ENCODE measurements around the gene RGS19.

The RGS19 gene

DNA sequence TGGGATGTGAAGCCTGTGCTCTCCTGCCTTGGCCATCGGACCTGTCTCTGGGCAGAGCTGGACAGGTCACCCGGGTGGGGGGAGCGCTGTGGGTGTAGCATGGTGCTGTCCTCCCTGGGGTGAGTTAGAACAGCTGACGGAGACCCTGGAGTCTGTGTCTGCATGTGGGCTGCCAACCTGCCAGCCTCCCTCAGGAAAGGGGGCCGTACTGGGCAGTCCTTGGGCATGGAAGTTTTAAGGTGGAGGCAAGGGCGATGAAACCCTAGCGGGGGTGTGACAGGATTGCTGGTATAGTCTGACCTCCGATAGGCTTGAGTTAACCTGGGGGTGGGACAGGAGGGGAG is 32.3 kb downstream of the RGS19 start:
- no peak for DNase-seq

GRCh38 chr20:64045346-64046011 is 33.8 kb downstream of the RGS19 start:
- no peak for DNase-seq

GRCh38 chr20:64044484-64045247 is 34.7 kb downstream of the RGS19 start:
- DNase-seq: no peak

DNA sequence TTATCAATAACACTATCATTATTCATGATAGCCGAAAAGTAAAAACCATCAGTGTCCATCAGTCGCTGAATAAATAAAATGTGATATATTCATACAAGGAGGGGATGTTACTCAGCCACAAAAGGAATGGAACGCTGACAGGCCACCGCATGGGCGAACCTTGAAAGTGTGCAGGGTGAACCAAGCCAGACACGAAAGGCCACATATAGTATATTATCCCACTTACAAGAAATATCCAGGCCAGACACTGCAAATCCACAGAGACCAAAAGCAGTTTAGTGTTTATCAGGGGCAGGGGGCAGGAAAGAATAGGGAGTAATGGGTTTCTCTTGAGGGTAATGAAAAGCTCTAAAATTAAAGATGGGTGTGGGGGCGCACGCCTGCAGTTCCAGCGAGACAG is 35.5 kb downstream of the RGS19 start:
- no peak for DNase-seq

DNA sequence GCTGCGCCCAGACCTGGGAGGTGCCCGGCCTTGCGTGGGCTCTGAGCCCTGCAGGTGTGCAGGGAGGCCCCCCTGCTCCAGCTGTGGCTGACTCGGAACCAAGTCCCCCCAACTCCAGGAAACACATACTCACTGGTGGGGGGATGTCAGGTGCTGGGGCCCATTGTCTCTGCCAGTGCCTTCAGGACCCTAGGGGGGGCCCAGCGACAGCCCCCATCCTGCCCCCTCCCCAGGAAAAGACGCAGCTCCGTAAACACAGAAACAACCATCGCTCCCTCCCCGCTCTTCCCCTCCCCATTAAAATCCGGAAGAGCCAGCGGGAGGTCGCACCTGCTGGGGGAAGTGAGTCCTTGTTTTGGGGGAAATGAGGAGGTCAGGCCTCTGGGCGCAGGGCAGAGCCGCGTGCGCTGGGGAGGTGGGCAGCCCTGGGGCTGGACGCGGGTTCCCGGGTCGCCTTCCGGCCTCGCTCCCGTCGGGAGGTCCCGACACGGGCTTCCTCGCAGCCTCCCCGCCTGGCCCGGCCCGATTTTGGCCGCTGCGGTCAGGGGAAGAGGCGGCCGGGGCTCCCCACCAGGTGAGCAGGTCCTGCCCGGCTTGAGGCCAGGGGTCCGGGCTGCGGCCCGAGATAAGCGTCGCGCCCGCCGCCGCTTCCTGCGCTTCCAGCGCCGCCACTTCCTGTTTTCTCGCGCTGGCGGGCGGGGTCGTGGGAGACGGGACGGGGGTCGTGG is 37.1 kb downstream of the RGS19 start:
- DNase-seq: no peak

- DNase-seq: no peak
These were observed 37.6 kb downstream of the RGS19 start for GRCh38 chr20:64041781-64042053.

DNA sequence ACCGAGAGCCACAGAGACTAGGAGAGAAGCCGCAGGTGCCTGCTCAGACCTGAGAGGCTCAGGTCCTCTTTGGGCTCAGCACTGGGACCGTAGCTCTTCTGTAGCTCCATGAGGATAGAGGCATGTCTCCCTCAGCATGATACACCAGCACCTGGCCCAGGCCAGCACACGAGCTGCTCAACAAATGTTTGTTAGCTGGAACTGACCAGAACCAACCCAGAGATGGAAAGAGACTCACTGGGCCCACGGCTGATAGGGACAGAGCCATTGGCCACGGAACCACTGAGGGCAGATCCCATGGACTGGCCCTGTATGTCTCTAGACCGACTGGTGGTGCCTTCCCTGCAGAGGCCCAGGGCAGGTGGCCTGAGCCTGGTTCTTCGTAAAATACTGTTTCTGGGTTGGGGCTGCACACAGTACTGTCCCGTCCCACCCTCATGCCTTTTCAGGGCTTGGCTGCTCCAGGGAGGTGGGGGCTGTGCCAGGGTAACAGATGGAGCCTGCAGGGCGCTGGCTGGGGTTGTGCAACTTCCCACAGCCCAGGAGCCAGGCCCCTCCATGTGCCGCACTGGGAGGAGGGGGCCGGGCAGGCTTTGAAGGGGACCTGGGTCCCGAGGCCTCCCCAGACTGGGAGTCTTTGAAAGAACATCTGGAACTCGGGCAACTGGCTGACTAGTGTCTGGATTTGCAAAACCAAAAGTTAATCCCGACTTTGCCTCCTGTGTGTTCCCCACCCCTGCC is 38.1 kb downstream of the RGS19 start:
- DNase-seq: no peak

DNA sequence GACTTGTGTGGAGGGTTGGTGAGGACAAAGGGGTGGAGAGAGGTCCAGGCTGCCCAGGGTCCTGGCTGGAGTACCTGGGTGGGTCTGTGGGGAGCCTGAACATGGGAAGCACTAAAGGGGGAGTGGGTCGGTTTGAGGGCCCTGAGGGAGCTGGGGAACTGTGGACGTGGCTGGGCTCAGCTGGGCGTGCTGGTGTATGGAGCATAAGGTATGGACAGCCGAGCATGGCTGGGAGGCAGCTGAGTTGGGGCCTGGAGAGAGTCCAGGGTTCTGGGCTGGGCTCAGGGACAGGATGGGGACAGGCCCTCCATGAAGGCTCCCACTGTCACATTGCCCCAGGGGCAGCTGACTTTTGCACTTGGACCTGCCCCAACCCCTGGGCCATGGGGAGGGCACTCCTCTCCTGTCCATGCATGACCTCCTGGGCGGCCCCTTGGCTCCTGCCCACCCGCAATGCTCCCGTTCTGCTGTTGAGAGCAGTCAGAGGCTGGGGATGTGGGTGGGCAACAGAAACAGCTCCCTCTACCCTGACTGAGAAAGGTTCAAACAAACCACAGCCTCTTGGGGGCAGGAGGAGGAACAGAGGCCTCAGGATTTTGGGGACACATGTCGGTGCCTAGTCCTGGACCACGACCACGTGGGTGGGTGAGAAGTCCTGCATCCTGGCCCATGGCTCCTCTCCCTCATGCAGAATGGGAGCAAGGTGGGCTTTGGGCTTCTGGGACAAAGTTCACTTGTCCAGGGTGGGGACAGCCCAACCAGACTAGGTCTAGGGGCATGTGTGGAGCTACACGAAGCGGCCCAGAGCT is 38.9 kb downstream of the RGS19 start:
- DNase-seq: no peak

GRCh38 chr20:64039293-64040160 is 39.8 kb downstream of the RGS19 start:
- no peak for DNase-seq

DNA sequence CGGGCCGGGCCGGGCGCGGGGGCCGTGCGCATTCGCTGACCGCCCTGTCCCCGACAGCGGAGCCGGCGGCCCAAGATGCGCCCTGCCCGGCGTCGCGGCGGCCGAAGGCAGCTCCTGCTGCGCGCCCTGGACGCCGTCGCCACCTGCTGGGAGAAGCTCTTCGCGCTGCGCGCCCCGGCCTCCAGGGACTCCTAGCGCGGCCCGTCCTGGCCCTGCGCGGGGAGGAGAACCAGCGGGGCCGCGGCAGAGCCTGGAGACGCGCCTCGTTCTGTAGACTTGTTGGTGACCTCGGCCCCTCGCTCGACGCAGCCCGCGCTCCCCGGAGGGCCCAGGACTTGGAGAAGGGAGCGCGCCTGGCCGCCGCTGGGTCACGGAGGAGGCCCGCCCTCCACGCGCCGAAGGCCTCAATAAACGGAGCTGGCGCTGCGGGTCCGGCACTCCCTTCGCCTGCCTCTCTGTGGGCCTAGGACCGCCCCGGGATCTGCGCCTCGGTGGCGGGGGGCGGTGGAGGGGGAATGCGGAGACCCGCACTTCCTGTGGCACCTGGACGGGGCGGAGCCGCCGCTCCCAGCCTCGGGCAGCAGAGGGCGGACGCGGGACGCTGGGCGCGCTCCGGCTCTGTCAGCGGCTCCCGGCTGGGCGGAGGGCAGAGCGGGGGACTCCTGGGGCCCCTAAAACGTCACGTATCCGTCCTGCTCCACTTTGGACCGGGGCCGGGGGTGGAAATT is 40.6 kb downstream of the RGS19 start:
- DNase-seq: peak; percentile 18

DNA sequence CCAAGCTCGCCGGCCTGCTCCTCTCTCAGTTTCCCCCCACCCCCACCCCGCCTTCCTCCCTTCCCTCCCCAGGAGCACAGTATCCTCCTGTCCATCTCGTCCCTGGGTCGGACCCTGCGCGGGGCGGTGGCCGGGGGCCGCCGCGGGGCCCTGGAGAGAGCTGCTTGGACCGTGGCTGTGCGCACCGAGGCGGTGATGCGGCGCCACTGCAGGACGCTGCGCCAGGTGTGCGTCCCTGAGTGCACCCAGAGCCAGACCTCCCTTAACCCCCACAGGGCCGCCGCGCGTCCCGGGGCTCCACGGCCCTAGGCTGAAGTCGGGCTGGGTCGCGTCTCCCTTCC is 41.1 kb downstream of the RGS19 start:
- no peak for DNase-seq

- no peak for DNase-seq
These were observed 41.7 kb downstream of the RGS19 start for GRCh38 chr20:64037498-64038213.

GRCh38 chr20:64037199-64037497 is 42.2 kb downstream of the RGS19 start:
- no peak for DNase-seq

DNA sequence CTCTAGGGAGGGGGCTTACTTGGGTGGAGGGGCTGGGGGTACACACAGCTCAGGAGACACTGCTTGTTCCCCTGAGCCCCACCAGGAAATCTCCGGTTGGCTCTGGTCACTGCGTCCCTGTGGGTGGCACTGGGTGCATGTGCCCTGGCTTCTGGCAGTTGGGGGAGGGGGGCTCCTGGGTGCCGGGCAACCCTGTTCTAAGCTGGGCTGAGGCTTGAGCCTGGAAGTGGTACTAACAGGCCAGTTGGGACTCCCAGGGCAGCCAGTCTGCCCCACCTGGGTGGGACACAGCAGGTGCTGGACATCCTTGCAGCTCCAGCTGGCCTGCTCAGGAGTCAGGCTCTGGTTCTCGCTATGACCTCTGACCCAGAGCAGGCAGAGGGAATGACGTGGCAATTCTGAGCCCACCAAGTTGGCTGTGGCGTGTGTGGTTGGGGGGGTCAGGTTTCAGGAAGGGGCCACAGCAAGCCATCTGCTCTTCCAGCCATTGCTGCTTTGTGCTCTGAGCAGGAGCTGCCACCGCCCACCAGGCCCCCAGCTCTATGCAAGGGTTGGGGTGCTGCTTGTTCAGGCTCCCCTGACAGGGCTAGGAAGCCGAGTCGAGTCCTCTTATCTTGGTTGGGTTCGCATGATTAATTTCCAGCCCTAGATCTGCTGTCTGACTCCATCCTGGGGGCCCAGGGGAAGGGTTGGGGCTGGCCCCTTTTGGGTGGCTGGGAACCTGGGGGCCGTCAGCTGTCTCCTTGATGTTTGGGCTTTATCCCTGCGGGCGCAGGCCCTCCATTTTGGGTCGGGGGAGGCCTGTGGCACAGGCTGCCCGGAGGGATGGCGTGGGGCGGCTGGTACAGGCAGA is 42.7 kb downstream of the RGS19 start:
- DNase-seq: no peak

DNA sequence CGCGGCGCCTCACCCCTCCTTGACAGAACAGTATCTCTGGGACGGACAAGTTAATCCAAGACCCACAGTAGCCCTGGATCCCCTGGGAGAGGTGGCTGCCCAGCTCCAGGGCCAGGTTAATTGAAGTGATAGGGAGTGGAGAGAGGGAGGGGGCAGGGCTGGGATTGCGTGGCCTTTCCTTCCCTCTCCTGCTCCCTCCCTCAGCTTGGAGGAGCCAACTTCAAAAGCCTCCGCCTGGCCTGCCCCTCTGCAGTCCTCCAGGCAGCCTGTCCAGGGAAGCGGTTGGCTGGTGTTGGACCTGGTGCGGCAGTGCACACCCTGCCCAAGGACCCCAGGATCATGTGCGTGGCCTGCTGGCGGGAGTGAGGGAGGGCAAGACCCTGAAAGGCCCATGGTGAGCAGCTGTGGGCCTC is 43.4 kb downstream of the RGS19 start, which contains the start of gene C20orf204:
C20orf204 (plus strand) TSS at position 250 of the 413 bp plus-strand sequence; CDS start at position 392, 142 bp downstream.
- no peak for DNase-seq

- no peak for DNase-seq
These were observed 44.0 kb downstream of the RGS19 start for GRCh38 chr20:64035066-64035932.

GRCh38 chr20:64033981-64034493 is 45.3 kb downstream of the RGS19 start:
- no peak for DNase-seq
